Spleen (tissue), 11 donors: ENCODE measurements around the gene ALS2. TPM values are rescaled to one million over a fixed set of nuclear protein-coding genes. Genes with fewer than 3 reads are reported as not detected.

Experiments used
- DNase-seq: peaks from one replicate; pipeline ENCODE4 v3.0.0-alpha.2; 2020
- H3K27ac ChIP-seq, 8 donors: fragments of 200-600 bp; sonication (generic) in 7 of 8; 1 replicate in 4 of 8; 2 replicates in 4 of 8; pipeline versions ENCODE4 v1.5.0 to v1.8.0; 2016 to 2021; ENCODE audit warnings: inconsistent platforms in 4 of 8, mild to moderate bottlenecking in 4 of 8, moderate library complexity in 1 of 8
- H3K27me3 ChIP-seq, 7 donors: fragments of 200-600 bp; sonication (generic) in 6 of 7; replicated peaks in 1 of 7; 1 replicate in 4 of 7; 2 replicates in 3 of 7; pipeline versions ENCODE4 v1.5.0 to v1.8.0; 2016 to 2021; ENCODE audit warnings: inconsistent platforms in 3 of 7, mild to moderate bottlenecking in 1 of 7
- H3K36me3 ChIP-seq, 6 donors: fragments of 200-600 bp; sonication (generic) in 5 of 6; 1 replicate in 4 of 6; 2 replicates in 2 of 6; pipeline versions ENCODE4 v1.5.0 to v1.8.0; 2016 to 2021; ENCODE audit warnings: inconsistent platforms in 2 of 6
- H3K4me1 ChIP-seq, 6 donors: fragments of 200-600 bp; sonication (generic) in 5 of 6; 1 replicate in 3 of 6; 2 replicates in 3 of 6; pipeline versions ENCODE4 v1.5.0 to v1.8.0; 2016 to 2021; ENCODE audit warnings: inconsistent platforms in 3 of 6
- H3K4me3 ChIP-seq, 8 donors: fragments of 200-600 bp; sonication (generic) in 7 of 8; 1 replicate in 4 of 8; 2 replicates in 4 of 8; pipeline versions ENCODE4 v1.5.0 to v1.8.0; 2016 to 2021; ENCODE audit warnings: inconsistent platforms in 4 of 8, mild to moderate bottlenecking in 4 of 8, moderate library complexity in 2 of 8
- H3K9me3 ChIP-seq, 8 donors: fragments of 200-600 bp; sonication (generic) in 7 of 8; 1 replicate in 4 of 8; 2 replicates in 4 of 8; pipeline versions ENCODE4 v1.5.0 to v1.8.0; 2016 to 2021; ENCODE audit warnings: inconsistent platforms in 4 of 8
- CTCF ChIP-seq, 11 experiments: fragments of 200-600 bp in 7 of 11; fragments of 450-650 bp in 4 of 11; sonication (generic) in 4 of 11; IDR thresholded peaks in 8 of 11; conservative IDR thresholded peaks in 3 of 11; 1 replicate in 7 of 11; 2 replicates in 4 of 11; pipeline versions ENCODE4 v1.4.0 to v1.8.0; 2016 to 2021; ENCODE audit warnings: antibody characterized with exemption in 11 of 11, inconsistent platforms in 4 of 11, mild to moderate bottlenecking in 1 of 11
- POLR2A ChIP-seq, 3 donors: fragments of 450-650 bp; IDR thresholded peaks; one replicate each; pipeline ENCODE4 v1.5.1; 2017; ENCODE audit warnings: antibody characterized with exemption in 3 of 3, mild to moderate bottlenecking in 1 of 3
- POLR2AphosphoS5 ChIP-seq, 3 donors: sonication (generic); formaldehyde crosslinking; IDR thresholded peaks; one replicate each; pipeline ENCODE4 v1.5.1; 2017; ENCODE audit warnings: antibody characterized with exemption in 3 of 3
- WGBS, 5 donors: extraction: QIAGEN DNeasy Blood & Tissue Kit in 3 of 5; methylation state at CpG; one replicate each; pipeline versions ENCODE4 v1.1.5 to v1.1.7; 2013 to 2018; 5-methylcytosine and 5-hydroxymethylcytosine counted together
- intact Hi-C: fragments of 100-400 bp; cut with DNase I; formaldehyde crosslinking; loops from one replicate; pipeline ENCODE4 v1.15.0; 2023; ENCODE audit warnings: low total_unique reads
- polyA plus RNA-seq, 3 donors: library from polyadenylated mRNA; stranded (reverse); fragments of 200-250 nt; gene quantifications; one replicate each; pipeline ENCODE4 v1.2.1, GENCODE V29; 2013
- total RNA-seq, 7 donors: library from RNA; depleted of rRNA in 3 of 7; stranded (reverse); fragments of >200 nt in 3 of 7; fragmentation: NEBNext Ultra II Directional in 4 of 7; extraction: Animal tissue kit (Norgen Biotek cat#: 25700) in 4 of 7; gene quantifications; one replicate each; pipeline versions ENCODE4 v1.1.0 to v1.2.1, GENCODE V29; 2016 to 2021
- donor health status: healthy with polysubstance abuse.
- donor health status: DM: no; HTN: no; CAD: no; lungs with moderate emphysema.
- donor health status: DM: no; HTN: no; CAD: no.
- donor health status: Bipolar disorder and iron deficiency.
- donor health status: healthy.
- donor health status: DM: no; HTN: no; CAD: no.
- donor health status: DM: yes; HTN: yes; CAD: no.

ALS2 gene
- total and polyA plus RNA-seq, 10 donors: 2.7 to 32.7 (median 16.0) TPM

DNA sequence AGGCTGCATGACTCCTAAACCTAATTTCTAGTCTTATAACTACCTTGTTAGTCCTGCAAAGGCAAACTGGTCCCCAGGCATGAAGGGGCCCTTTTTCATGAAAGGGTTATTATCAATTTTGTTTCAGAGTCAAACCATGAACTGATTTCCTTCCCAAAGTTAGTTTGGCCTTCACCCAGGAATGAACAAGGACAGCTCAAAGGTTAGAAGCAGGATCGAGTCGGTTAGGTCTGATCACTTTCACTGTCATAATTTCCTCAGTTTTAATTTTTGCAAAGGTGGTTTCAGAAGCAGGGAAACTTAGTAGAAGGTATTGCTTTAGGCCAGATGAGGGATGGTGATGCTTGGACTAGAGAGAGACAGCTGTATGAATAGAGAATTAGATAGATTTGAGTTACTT, 8.7 kb upstream of the ALS2 start:
- TF ChIP-seq POLR2A (IDR thresholded peaks at IDR 0.05) (no peak), POLR2AphosphoS5 (IDR thresholded peaks at IDR 0.05) (no peak), CTCF (IDR thresholded peaks at IDR 0.05 in 8 of 11, conservative IDR thresholded peaks at IDR 0.05 in 3 of 11) (no peak)
- H3K36me3 ChIP-seq: no peaks in the 10 kb centered on the region
- no peaks in the 10 kb centered on the region for H3K9me3 ChIP-seq
- 56 to 81% (median 68%) methylated on average over 2 of the region's 2 CpGs for WGBS, 5 donors
- no peak overlapping the region for H3K4me3 ChIP-seq
- H3K27ac ChIP-seq: no peak overlapping the region
- H3K27me3 ChIP-seq: no peaks in the 10 kb centered on the region
- peaks cover 0 to 4% (median 0%) of the 10 kb centered on the region in 6 donors for H3K4me1 ChIP-seq
- no peak for DNase-seq
- intact Hi-C loops: no loop called here

GRCh38 chr2:201788371-201788770, 7.6 kb upstream of the ALS2 start:
- WGBS, 5 donors: 61 to 74% (median 62%) methylated on average over 3 of the region's 3 CpGs
- H3K36me3 ChIP-seq: no peaks in the 10 kb centered on the region
- H3K9me3 ChIP-seq: no peaks in the 10 kb centered on the region
- intact Hi-C loops: no loop called here
- H3K4me1 ChIP-seq: peaks cover 0 to 4% (median 0%) of the 10 kb centered on the region in 6 donors
- no peak overlapping the region for H3K27ac ChIP-seq
- no peak overlapping the region for H3K4me3 ChIP-seq
- no peak for DNase-seq
- peaks cover 0 to under 1% (median 0%) of the 10 kb centered on the region in 7 donors for H3K27me3 ChIP-seq
- TF ChIP-seq POLR2AphosphoS5 (IDR thresholded peaks at IDR 0.05): no peak

DNA sequence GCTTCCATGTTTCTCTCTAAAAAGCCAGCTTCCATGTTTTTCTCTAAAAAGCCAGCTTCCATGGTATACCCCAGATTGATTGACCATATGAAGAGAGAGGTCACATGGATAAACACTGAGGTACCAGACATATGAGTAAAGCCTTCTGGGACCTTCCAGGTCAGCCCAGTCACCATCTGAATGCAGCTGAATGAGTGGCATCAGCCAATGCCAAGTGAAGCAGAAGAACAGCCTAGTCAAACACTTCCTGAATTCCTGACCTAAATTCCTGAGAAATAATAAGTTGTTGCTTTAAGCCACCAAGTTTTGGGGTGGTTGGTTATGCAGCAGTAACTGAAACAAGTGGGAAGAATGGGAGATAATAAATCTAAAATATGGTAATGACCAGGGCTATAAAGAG, 5.7 kb upstream of the ALS2 start:
- no peak overlapping the region for H3K27ac ChIP-seq

GRCh38 chr2:201785135-201785534, 4.4 kb upstream of the ALS2 start:
- DNase-seq: no peak
- Histone ChIP-seq H3K27me3 (peaks cover 0 to 14% (median 0%) of the 10 kb centered on the region in 7 donors), H3K36me3 (no peaks in the 10 kb centered on the region), H3K4me1 (peaks cover 0 to 16% (median 14%) of the 10 kb centered on the region in 6 donors), H3K4me3 (no peak overlapping the region), H3K9me3 (no peaks in the 10 kb centered on the region), H3K27ac (no peak overlapping the region)
- intact Hi-C loops: no loop called here
- TF ChIP-seq POLR2A (IDR thresholded peaks at IDR 0.05) (no peak), POLR2AphosphoS5 (IDR thresholded peaks at IDR 0.05) (no peak), CTCF (IDR thresholded peaks at IDR 0.05 in 8 of 11, conservative IDR thresholded peaks at IDR 0.05 in 3 of 11) (no peak)
- 43 to 67% (median 52%) methylated on average over 4 of the region's 4 CpGs for WGBS, 5 donors

More for the DNA sequence above, 5.7 kb upstream of the ALS2 start:
- H3K27me3 ChIP-seq: peaks cover 0 to 14% (median 0%) of the 10 kb centered on the region in 7 donors
- H3K9me3 ChIP-seq: no peaks in the 10 kb centered on the region
- no peak overlapping the region for H3K4me3 ChIP-seq
- intact Hi-C loops: no loop called here
- DNase-seq: no peak
- H3K4me1 ChIP-seq: peaks cover 0 to 11% (median 8%) of the 10 kb centered on the region in 6 donors
- TF ChIP-seq CTCF (IDR thresholded peaks at IDR 0.05 in 8 of 11, conservative IDR thresholded peaks at IDR 0.05 in 3 of 11) (no peak), POLR2A (IDR thresholded peaks at IDR 0.05) (no peak), POLR2AphosphoS5 (IDR thresholded peaks at IDR 0.05) (no peak)
- H3K36me3 ChIP-seq: no peaks in the 10 kb centered on the region

DNA sequence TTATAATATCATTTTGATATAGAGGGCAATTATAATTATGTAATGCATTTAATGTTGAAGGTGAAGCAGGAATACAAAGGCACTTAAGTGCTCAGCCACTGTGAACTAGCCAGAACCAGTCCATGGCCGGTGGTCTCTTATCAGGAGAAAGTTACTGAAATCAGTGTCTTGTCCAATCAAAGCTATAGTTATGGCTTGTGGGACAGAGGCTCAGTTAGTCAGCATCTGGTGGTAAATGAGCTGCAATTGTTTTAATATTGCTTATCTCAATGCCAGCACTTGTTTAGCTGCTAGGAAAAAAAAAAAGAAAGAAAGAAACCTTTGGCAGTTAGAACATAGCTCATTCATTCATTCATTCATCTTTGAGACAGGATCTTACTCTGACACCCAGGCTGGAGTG, 3.8 kb upstream of the ALS2 start:
- intact Hi-C loops: no loop called here
- peaks cover 0 to 14% (median 0%) of the 10 kb centered on the region in 7 donors for H3K27me3 ChIP-seq
- no peaks in the 10 kb centered on the region for H3K9me3 ChIP-seq
- H3K36me3 ChIP-seq: no peaks in the 10 kb centered on the region
- peaks cover 6 to 22% (median 19%) of the 10 kb centered on the region in 6 donors for H3K4me1 ChIP-seq
- WGBS, 5 donors: 61 to 87% (median 77%) methylated on average over 1 of the region's 1 CpG
- no peak overlapping the region for H3K4me3 ChIP-seq
- no peak for DNase-seq
- no peak overlapping the region for H3K27ac ChIP-seq
- TF ChIP-seq CTCF (IDR thresholded peaks at IDR 0.05 in 8 of 11, conservative IDR thresholded peaks at IDR 0.05 in 3 of 11): no peak
- TF ChIP-seq POLR2A (IDR thresholded peaks at IDR 0.05): no peak
- TF ChIP-seq POLR2AphosphoS5 (IDR thresholded peaks at IDR 0.05): no peak
